Measurements from ENCODE around the gene CHIA.

Gene CHIA

GRCh38 chr1:111369645-111370044 is 79.0 kb downstream of the CHIA start:
- ATAC-seq: no peak

All from activated CD4-positive, CD25-positive, alpha-beta regulatory T cell treated with anti-CD3 and anti-CD28 coated beads, Interleukin-2, amount 50 U/mL, for 24 hours (primary cell).